GM21528 (cell line): ENCODE measurements around the gene MID1.

Experiments used
- ATAC-seq: cut with Tn5 transposase; IDR thresholded peaks from one replicate; pipeline ENCODE4 v1.9.1; 2021; ENCODE audit warnings: mild to moderate bottlenecking, moderate library complexity; ENCODE audit not compliant: unreplicated experiment, low FRiP score

The MID1 gene

DNA sequence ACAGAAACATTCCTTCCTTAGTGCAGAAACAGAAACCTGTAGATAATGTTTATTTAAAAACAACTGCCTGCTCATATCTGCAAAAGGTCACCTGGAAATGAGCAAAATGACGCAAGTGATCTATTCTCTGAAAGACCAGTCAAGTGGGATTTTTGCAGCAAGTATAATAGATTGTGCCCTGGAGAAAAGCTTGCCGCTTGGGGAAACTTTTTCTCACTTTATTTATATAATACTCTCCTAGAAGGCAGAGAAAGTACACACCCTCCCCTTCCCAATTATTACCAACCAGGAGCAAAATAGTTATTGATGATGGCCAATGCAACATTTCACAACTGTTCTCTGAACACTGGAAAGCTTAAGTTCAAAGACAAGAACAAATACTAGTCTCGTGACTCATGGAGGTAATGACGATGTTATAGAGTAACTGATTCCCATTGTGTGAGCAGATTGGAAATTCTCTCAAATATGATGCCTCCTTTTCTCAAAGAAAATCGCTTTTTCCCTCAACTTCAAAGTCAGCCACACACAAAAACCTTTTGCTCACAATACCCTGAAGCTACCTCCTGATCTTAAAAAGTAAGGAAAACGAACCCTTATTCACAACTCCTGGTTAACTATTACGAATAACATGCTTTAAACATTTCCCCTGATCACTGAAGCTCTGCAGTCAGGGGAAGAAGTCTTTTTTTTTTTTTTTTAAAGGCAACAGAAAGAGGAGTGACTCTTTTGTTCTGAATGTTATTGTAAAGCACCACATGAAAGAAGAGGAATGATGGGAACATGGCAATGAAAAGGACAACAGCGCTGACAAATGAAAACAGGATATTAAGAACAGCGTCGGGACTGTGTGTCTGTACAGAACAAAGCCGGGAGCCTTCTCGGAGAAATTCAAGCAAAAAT is 41.0 kb downstream of the MID1 start:
- no peak for ATAC-seq

DNA sequence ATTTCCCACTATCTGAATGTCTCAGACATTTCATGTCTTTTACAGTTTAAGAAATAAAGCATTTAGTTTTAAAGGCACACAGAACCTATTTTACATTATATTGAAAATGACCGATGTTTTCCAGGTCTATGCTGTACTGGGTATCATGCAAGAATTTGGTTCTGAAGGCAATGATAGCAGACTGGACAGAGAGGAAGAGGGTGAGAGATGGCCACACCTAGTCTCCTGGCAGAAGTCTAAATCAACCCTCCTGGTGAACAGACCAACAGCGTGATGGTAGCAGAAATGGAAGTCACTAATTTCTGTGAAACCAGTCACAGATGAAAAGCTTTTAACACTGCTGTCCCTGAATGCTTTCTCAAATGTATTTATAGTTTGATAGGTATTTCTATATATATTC is 41.9 kb downstream of the MID1 start:
- ATAC-seq: no peak

DNA sequence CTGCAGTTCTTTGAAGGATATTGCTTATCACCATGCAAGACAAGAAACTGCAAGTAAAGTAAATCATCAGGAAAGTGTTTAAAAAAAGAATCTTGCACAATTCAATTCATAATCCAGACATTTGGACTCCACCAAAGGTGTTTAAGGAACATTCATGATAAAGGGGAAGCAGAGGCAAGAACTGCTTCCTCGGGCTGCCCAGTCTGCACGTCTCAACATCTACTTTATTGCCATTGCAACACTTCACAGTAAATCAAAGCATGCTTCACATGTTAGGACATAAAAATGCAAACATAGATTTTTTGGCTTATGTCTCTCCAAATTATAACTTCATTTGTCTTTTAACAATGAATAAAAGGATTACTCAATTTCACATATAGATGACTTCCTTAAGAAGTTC is 42.5 kb downstream of the MID1 start:
- no peak for ATAC-seq

DNA sequence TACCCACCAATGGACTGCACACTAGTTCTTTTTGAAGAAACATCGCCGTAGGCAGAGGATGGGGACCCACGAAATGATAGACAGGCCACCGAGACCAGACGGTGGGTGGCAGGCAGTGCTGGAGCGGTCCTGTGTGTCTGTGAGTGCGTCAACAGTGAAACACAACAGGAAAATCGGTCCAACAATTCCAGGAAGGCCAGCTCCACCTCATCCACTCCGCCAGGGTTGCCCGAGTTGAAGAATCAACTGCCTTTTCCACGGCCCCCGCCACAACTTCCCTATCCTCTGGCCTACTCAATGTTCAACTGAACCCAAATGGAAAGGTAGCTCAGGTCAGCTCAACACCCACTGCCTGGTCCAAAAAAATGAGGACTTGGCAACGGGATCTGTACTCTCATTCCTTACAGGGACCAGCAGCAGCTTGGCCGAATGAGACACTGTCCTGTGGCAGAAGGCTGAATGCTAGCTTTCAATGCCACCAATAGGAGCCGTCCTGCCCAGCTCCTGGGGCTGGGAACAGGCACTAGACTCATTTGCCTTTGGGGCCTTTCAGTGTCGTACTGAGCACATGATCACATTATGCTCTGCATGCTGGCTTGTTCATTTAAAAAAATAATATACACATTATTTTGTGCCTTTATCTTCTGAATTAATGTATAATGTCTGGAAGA is 43.5 kb downstream of the MID1 start:
- no peak for ATAC-seq

DNA sequence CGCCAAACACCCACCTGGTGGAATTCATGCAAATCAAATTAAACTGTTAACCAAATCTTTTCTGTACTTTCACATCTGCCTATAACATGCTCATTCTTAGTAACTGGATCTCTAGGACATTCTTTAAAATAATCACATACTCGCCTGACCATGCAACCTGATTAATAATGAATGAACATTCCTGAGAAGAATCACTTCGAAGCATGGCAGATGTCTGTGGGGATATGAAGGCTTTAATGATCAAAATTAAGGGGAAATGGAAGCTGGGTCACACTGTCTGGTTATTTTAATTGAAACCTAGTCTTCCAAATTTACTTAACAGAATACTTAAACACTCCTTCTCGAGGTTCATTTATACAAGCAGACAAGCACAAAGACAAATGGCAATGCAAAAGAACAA is 44.2 kb downstream of the MID1 start:
- no peak for ATAC-seq

DNA sequence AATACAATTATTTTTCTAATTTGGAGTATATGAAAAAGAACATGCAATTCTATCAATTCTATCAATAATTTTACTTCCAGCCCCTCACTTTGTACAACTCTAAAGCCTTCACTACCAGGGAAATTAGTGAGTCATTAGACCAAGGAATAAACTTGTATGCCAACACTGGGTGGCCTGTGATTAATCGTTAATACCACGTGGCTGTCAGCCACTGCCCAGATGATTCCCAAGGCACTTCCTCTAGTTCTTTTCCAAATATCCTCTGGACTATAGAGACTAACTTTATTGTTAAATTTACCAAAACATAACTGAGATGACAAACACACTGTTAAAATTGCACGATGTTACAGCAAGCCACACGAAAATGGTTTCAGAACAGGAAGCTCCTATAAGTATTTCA is 45.7 kb downstream of the MID1 start:
- ATAC-seq: no peak

DNA sequence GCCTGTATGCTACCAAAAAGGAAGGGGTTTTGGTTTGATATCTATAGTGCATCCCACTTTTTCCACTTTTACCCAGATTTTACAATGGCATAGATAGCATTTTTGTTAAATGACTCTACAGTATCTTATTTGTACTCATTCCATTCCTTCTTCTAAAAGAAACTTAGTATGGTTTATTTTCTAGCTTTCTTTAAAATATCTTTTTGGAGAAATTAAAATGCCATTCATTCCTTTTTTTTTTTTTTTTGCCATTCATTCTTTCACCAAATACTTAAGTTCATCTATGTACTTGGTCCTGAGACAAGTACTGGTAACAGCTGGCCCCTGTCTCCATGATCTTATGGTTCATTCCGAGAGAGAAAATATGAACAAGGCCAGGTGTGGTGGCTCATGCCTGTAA is 49.1 kb downstream of the MID1 start:
- ATAC-seq: no peak

DNA sequence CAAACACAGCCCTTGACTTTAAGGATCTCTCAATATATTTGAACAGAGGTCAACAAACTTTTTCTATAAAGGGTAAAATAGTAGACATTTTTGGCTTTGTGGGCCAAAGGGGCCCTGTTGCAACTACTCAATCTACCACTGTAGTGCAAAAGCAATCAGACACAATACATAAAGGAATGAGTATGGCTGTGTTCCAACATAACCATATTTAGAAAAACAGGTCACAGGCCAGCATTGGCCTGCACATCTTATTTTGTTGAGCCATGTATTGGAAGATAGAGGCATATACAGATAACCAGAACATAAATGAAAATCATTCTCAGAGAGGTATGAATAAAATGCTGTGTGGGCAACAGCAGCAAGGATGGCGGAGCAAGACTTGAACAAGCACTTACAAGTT is 49.8 kb downstream of the MID1 start:
- no peak for ATAC-seq

DNA sequence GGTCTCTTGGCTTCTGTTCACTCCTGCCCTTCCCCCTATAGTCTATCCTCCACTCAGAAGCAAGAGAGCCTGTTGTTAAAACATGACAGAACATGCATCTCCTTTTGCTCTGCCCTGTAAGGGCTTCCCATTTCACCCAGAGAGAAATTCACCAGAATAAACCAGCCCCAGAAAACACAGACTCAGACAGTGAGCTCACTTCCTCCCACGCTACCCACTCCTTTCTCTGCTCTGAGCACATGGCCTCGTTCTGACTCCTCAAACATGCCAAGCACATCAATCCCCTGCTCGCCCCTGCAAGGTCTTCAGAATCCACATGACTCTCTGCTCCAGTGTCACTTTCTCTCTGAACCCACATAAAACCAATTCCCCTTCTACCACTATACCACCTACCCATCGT is 50.4 kb downstream of the MID1 start:
- ATAC-seq: no peak

DNA sequence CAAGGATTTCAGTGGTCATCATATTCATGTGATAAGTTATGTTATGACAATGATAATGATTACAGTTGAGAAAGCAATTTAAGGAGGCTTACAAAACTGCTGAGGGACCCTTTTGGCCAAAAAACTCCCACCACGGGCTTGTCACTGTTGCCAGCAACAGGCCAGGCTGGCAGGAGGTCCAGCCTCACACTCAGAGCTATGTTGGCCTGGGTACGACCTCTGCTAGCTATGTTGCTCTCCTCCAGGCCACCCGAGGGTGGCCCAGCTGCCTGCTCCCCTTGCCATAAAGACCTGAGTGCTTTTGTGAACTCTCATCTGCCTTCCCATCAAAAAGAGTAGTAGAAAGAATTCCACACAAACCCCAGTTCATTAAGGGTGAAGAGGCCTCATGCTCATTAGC is 52.0 kb downstream of the MID1 start:
- no peak for ATAC-seq

DNA sequence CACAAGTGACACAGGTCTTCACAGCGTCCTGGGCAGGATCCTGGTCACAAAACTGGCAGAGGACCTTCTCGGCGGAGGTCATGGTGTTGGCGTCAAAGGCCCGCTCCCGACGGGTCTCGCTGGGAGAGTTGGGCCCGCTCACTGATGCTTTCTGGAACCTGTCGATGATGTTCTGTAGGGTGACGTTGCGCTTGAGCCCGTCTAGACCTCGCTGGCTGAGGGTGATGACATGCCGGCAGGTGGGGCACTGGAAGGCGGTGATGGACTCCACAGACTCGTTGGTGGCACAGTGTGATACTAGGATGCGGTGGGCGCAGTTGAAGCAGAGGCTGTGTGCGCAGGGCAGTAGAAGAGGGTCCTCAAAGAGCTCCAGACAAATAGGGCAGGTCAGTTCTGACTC is 53.2 kb downstream of the MID1 start:
- ATAC-seq: no peak

DNA sequence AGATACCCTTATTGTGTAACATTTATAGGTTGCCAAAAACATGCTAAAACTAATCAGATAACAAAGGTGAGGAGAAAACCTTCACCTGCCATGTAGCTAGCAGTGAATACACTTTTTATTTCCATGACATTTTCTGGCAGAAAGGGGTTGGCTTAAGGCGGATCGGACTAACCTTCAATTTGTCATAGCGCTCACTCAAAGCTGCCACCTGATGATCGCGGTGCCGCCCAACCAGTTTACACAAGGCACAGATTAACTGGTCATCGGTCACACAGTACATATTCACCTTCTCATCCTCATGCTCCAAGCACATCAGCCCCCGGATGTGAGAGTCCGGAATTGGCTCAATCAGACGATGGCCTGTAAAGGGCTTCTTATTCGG is 53.7 kb downstream of the MID1 start:
- ATAC-seq: no peak

DNA sequence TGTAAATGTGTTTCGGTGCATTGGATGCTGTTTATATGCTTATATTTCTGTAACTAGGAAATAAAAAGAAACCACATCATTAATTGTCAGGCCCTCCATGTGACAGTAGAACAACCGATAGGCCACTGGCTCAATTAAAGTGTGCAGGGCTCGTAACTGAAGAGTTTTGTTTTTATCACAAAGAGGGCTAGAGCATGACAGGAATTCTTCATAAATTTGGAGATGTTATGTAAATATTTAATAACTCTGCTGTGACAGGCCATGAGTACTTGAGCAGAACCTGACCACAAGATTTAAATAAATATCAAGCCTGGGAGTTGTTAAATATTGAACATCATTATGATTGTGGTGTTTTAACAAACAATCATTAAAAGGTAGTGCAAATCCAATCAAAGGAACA is 55.9 kb downstream of the MID1 start:
- ATAC-seq: no peak

DNA sequence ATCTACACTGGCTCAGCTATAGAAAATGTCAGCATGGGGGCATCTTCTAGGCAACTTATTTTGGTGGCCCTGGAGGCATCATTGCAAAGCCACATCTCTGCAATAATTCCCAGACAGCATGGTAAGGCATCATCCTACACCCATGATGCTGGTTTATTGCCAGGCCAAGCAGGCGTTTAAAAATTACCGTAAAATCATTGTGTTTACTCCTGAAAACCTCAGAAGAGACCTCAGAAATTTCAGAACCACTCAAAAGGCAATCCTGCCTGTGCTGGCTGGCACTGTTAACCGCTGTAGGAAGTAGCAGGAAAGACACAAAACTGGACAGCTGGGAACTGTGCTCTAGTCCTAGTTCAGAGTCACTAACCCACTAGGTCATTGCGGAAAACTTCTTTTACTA is 63.2 kb downstream of the MID1 start:
- no peak for ATAC-seq

DNA sequence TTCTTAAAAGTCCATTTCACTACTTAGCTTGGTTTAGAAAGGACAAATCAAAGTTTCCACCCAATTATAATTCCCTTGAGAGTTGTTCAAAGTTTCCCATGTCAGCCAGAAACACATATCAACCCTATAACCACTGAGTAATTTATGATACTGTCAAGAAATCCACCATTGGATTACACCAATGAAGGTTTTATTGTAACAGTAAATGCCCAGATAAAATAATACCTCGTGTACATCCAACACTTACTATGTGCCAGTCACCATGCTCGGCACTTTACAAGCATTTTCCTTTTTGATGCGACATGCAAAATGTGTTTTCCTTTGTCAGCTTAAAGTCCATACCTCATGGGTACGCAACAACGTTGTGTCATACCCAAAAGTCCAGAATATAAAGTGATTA is 64.0 kb downstream of the MID1 start:
- ATAC-seq: no peak

DNA sequence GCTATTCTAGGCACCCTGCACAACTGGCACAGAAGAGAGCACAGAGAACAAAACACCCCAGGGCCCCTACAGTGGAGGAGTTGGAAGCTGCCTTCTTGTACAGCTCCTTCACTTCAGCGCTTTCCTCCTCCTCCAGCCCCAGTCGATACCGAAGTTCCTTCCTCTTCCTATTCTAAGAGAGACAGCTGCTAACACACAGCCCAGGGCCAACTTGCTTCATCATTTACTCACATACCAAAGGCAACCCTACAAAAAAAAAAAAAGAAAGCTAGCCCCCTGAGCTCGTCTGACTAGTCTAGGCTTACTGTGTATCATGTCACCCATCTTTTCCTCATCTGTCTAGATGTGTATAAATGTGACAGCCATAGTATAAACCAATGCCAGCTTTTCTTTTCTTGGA is 64.5 kb downstream of the MID1 start:
- ATAC-seq: no peak

DNA sequence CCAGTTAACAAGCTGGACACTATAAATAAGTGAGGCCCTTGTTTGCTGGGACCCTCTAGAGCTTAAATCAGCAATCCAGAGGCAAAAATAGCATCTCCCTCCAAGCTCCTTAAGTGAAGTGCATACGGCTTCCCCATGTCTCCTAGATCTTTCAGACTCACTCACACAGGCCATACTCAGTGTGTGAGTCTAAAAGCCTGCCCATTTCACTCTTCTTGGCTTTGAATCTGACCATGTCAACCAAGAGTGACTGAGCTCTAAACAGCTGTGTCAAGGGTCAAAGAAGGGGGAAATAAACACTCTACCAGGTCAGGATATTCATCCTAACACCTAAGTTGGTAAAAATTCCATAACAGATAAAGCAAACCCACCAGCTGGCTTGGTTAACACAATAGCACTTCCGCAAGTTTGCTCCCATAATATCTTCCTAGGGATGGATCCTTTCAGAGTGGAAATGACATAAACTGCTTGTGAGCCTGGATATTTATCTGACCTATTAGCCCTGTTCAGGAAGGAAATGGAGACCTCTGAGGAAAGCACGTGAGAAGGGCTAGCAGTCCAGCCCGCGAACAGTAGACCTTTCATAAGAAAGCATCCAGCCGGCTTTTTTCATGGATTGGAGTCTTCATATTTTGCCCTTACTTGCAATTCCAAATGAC is 65.6 kb downstream of the MID1 start:
- no peak for ATAC-seq

DNA sequence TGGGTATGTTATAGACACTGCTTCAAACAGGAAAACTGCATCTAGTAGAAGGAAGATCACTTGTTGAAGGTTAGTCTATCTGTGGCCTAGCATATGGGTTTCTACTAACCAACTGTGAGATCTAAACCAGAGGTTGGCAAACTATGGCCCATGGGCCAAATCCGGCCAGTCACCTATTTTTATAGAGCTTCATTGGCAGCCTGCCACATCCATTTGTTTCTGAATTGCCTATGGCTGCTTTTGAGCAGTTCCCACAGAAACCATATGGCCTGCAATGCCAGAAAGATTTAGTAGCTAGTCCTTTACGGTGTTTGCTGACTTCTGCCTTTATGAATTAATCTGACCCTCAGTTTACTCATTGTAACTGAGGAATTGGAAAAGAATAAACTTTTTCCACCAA is 71.1 kb downstream of the MID1 start:
- no peak for ATAC-seq

DNA sequence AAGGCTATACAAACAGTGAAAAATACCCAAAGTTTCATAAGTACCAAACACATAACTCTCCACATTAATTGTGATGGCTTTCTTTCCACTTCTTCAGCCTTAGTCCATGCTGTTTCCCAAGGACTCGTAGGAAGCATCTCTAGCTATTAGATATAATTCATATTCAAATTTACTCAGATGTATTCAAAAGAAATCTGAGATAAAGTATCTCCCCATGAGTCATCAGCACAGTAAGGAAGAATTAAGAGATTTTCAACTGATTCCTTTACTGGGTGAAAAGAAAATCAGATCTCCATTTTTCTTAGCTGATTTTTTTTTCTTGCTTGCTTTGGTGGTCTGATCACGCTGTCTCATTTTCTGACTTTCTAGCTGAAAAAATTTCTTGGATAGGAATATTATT is 71.7 kb downstream of the MID1 start:
- no peak for ATAC-seq

DNA sequence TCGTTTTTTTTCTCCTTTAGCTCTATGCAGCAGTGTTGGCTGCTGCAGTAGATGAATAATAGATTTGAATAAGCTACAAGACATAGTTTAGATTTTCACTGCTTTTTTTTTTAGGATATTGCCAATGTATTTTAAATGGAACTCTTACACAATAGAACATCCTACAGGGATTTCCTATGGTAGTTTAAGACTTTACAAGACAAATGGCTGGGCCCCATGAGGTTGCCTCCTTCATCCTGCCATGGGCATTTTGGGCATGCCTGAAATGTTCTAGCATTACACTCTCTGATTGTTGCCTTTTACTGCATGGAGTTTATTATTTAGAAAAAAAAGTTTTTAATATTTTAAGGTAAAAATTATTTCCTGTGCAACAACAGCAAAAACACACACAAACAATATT is 74.5 kb downstream of the MID1 start:
- no peak for ATAC-seq

DNA sequence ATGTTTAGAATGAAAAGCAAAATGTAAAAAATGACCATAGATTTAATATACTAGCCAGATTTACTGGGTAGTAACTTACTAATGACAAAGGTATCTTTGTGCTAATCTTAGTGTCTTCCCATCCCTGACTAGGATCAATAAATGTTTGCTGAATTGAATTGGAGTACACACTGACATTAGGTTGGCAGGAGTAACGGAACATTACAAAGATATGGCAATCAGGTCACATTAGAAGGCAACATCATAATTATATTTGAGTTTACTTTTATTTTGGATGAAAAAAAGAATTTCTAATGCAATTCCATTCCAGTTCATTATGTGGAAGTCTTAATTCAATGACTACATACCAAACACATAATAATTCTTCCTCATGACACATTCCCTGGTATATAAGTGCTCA is 77.8 kb downstream of the MID1 start:
- no peak for ATAC-seq

DNA sequence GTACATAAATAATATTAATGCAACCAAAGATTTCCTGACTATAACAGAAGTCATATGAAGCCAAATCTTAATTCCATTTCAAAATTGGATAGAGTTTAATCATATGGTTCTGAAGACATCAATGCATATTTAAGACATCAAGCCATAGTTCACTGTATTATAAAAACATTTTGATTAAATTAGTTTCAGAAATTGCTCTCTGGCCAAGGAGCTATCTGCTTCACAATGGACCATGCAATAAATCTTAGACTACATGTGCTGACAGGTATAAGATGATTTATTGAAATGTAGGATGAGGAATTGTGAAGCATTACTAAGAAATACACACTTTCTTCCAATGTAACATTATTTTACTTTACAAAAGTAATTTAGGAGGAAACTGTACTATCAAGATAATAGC is 81.6 kb downstream of the MID1 start:
- no peak for ATAC-seq
